Measurements from ENCODE around the gene MRAP2.
"Not testable (repeated sequence)": the region's sequence is repeated elsewhere in the genome, so short reads cannot be mapped to it uniquely, and the experiment has no call there.

MRAP2 gene

GRCh38 chr6:84074988-84075781 lies 41.6 kb downstream of the MRAP2 start:
- WGBS, 2 experiments (ENCODE audit: insufficient coverage in 2 of 2) = 70 to 91% methylated on average over 4 to 5 of the region's 6 CpGs
- no peaks in the 10 kb centered on the region for H3K36me3 ChIP-seq (ENCODE audit: control insufficient read depth, insufficient read depth, low read length)
- no peaks in the 10 kb centered on the region for H3K4me1 ChIP-seq (ENCODE audit: control insufficient read depth, insufficient read depth, low read length, poor library complexity, severe bottlenecking)
- H3K9me3 ChIP-seq (ENCODE audit: control insufficient read depth, low read length) = no peaks in the 10 kb centered on the region
- H3K27ac ChIP-seq (ENCODE audit: low read depth, low read length, severe bottlenecking) = no peak overlapping the region
- no peak overlapping the region for H3K4me3 ChIP-seq (ENCODE audit: extremely low read depth, insufficient read depth, low read length, poor library complexity, severe bottlenecking)

GRCh38 chr6:84077645-84078044 lies 44.1 kb downstream of the MRAP2 start:
- no peak overlapping the region for H3K4me3 ChIP-seq (ENCODE audit: extremely low read depth, insufficient read depth, low read length, poor library complexity, severe bottlenecking)
- H3K9me3 ChIP-seq (ENCODE audit: control insufficient read depth, low read length) = no peaks in the 10 kb centered on the region
- no peak overlapping the region for H3K27ac ChIP-seq (ENCODE audit: low read depth, low read length, severe bottlenecking)
- no peaks in the 10 kb centered on the region for H3K36me3 ChIP-seq (ENCODE audit: control insufficient read depth, insufficient read depth, low read length)
- 100% methylated on average over 1 of the region's 2 CpGs for WGBS, 2 experiments (ENCODE audit: insufficient coverage in 2 of 2)
- H3K4me1 ChIP-seq (ENCODE audit: control insufficient read depth, insufficient read depth, low read length, poor library complexity, severe bottlenecking) = no peaks in the 10 kb centered on the region

- Histone ChIP-seq H3K9me3 (ENCODE audit: control insufficient read depth, low read length) (no peaks in the 10 kb centered on the region), H3K4me1 (ENCODE audit: control insufficient read depth, insufficient read depth, low read length, poor library complexity, severe bottlenecking) (peaks cover 5% of the 10 kb centered on the region), H3K4me3 (ENCODE audit: extremely low read depth, insufficient read depth, low read length, poor library complexity, severe bottlenecking) (no peak overlapping the region), H3K27ac (ENCODE audit: low read depth, low read length, severe bottlenecking) (no peak overlapping the region), H3K36me3 (ENCODE audit: control insufficient read depth, insufficient read depth, low read length) (no peaks in the 10 kb centered on the region)
- 40% methylated on average over 1 of the region's 1 CpG; no CpG with 5 or more reads in 1 of the 2 experiments for WGBS, 2 experiments (ENCODE audit: insufficient coverage in 2 of 2)
Measured at GRCh38 chr6:84078335-84078734, 44.8 kb downstream of the MRAP2 start.

- Histone ChIP-seq H3K4me1 (ENCODE audit: control insufficient read depth, insufficient read depth, low read length, poor library complexity, severe bottlenecking) (peaks cover 5% of the 10 kb centered on the region), H3K36me3 (ENCODE audit: control insufficient read depth, insufficient read depth, low read length) (no peaks in the 10 kb centered on the region), H3K27ac (ENCODE audit: low read depth, low read length, severe bottlenecking) (no peak overlapping the region), H3K4me3 (ENCODE audit: extremely low read depth, insufficient read depth, low read length, poor library complexity, severe bottlenecking) (no peak overlapping the region), H3K9me3 (ENCODE audit: control insufficient read depth, low read length) (no peaks in the 10 kb centered on the region)
- 86 to 100% methylated on average over 1 of the region's 2 CpGs for WGBS, 2 experiments (ENCODE audit: insufficient coverage in 2 of 2)
Measured at GRCh38 chr6:84081222-84081621, 47.6 kb downstream of the MRAP2 start.

GRCh38 chr6:84082689-84083265 lies 49.2 kb downstream of the MRAP2 start:
- Histone ChIP-seq H3K4me3 (ENCODE audit: extremely low read depth, insufficient read depth, low read length, poor library complexity, severe bottlenecking) (no peak overlapping the region), H3K27ac (ENCODE audit: low read depth, low read length, severe bottlenecking) (peak overlapping the region; percentile 74), H3K36me3 (ENCODE audit: control insufficient read depth, insufficient read depth, low read length) (no peaks in the 10 kb centered on the region), H3K9me3 (ENCODE audit: control insufficient read depth, low read length) (no peaks in the 10 kb centered on the region), H3K4me1 (ENCODE audit: control insufficient read depth, insufficient read depth, low read length, poor library complexity, severe bottlenecking) (peaks cover 9% of the 10 kb centered on the region)
- 65 to 70% methylated on average over 11 of the region's 11 CpGs for WGBS, 2 experiments (ENCODE audit: insufficient coverage in 2 of 2)

- H3K4me1 ChIP-seq (ENCODE audit: control insufficient read depth, insufficient read depth, low read length, poor library complexity, severe bottlenecking); H3K36me3 ChIP-seq (ENCODE audit: control insufficient read depth, insufficient read depth, low read length); H3K9me3 ChIP-seq (ENCODE audit: control insufficient read depth, low read length); H3K4me3 ChIP-seq (ENCODE audit: extremely low read depth, insufficient read depth, low read length, poor library complexity, severe bottlenecking); H3K27ac ChIP-seq (ENCODE audit: low read depth, low read length, severe bottlenecking): not testable (repeated sequence)
Measured at GRCh38 chr6:84084705-84085104, 51.1 kb downstream of the MRAP2 start.

GRCh38 chr6:84086056-84086455 lies 52.5 kb downstream of the MRAP2 start:
- peaks cover 9% of the 10 kb centered on the region for H3K4me1 ChIP-seq (ENCODE audit: control insufficient read depth, insufficient read depth, low read length, poor library complexity, severe bottlenecking)
- H3K4me3 ChIP-seq (ENCODE audit: extremely low read depth, insufficient read depth, low read length, poor library complexity, severe bottlenecking) = no peak overlapping the region
- H3K36me3 ChIP-seq (ENCODE audit: control insufficient read depth, insufficient read depth, low read length) = no peaks in the 10 kb centered on the region
- no peak overlapping the region for H3K27ac ChIP-seq (ENCODE audit: low read depth, low read length, severe bottlenecking)
- WGBS, 2 experiments (ENCODE audit: insufficient coverage in 2 of 2) = no CpG with 5 or more reads among the region's 1 CpG
- H3K9me3 ChIP-seq (ENCODE audit: control insufficient read depth, low read length) = no peaks in the 10 kb centered on the region

- no peak overlapping the region for H3K27ac ChIP-seq (ENCODE audit: low read depth, low read length, severe bottlenecking)
- no peaks in the 10 kb centered on the region for H3K36me3 ChIP-seq (ENCODE audit: control insufficient read depth, insufficient read depth, low read length)
- peaks cover 9% of the 10 kb centered on the region for H3K4me1 ChIP-seq (ENCODE audit: control insufficient read depth, insufficient read depth, low read length, poor library complexity, severe bottlenecking)
- no peak overlapping the region for H3K4me3 ChIP-seq (ENCODE audit: extremely low read depth, insufficient read depth, low read length, poor library complexity, severe bottlenecking)
- 70 to 86% methylated on average over 3 to 6 of the region's 6 CpGs for WGBS, 2 experiments (ENCODE audit: insufficient coverage in 2 of 2)
- no peaks in the 10 kb centered on the region for H3K9me3 ChIP-seq (ENCODE audit: control insufficient read depth, low read length)
Measured at GRCh38 chr6:84086545-84087429, 53.2 kb downstream of the MRAP2 start.

GRCh38 chr6:84089081-84089480 lies 55.5 kb downstream of the MRAP2 start:
- peaks cover 3% of the 10 kb centered on the region for H3K4me1 ChIP-seq (ENCODE audit: control insufficient read depth, insufficient read depth, low read length, poor library complexity, severe bottlenecking)
- H3K36me3 ChIP-seq (ENCODE audit: control insufficient read depth, insufficient read depth, low read length) = no peaks in the 10 kb centered on the region
- no peak overlapping the region for H3K27ac ChIP-seq (ENCODE audit: low read depth, low read length, severe bottlenecking)
- H3K9me3 ChIP-seq (ENCODE audit: control insufficient read depth, low read length) = no peaks in the 10 kb centered on the region
- 77 to 87% methylated on average over 3 to 4 of the region's 4 CpGs for WGBS, 2 experiments (ENCODE audit: insufficient coverage in 2 of 2)
- no peak overlapping the region for H3K4me3 ChIP-seq (ENCODE audit: extremely low read depth, insufficient read depth, low read length, poor library complexity, severe bottlenecking)

- H3K9me3 ChIP-seq (ENCODE audit: control insufficient read depth, low read length) = no peaks in the 10 kb centered on the region
- no peaks in the 10 kb centered on the region for H3K36me3 ChIP-seq (ENCODE audit: control insufficient read depth, insufficient read depth, low read length)
- 92 to 100% methylated on average over 1 to 2 of the region's 3 CpGs for WGBS, 2 experiments (ENCODE audit: insufficient coverage in 2 of 2)
- H3K4me1 ChIP-seq (ENCODE audit: control insufficient read depth, insufficient read depth, low read length, poor library complexity, severe bottlenecking) = peaks cover 3% of the 10 kb centered on the region
- H3K27ac ChIP-seq (ENCODE audit: low read depth, low read length, severe bottlenecking) = no peak overlapping the region
- no peak overlapping the region for H3K4me3 ChIP-seq (ENCODE audit: extremely low read depth, insufficient read depth, low read length, poor library complexity, severe bottlenecking)
Measured at GRCh38 chr6:84089552-84089951, 56.0 kb downstream of the MRAP2 start.
